HL-60 (cell line): ENCODE measurements around the gene TASP1.

Experiments used
- DNase-seq, 2 experiments: peaks; one replicate each; pipeline ENCODE4 v3.0.0-alpha.2; 2010 to 2020; ENCODE audit warnings: low read depth in 1 of 2, low spot score in 1 of 2
- H3K27ac ChIP-seq: fragments of 250-450 bp; sonication (Bioruptor Pico); replicated peaks from 2 replicates; pipeline ENCODE4 v1.5.1; 2020; ENCODE audit warnings: mild to moderate bottlenecking, moderate library complexity
- H3K27me3 ChIP-seq: fragments of 250-450 bp; sonication (Bioruptor Pico); 2 replicates; pipeline ENCODE4 v1.5.1; 2021; ENCODE audit warnings: mild to moderate bottlenecking, moderate library complexity; ENCODE audit not compliant: insufficient read depth, poor library complexity, severe bottlenecking
- H3K4me3 ChIP-seq: replicated peaks from 2 replicates; pipeline ENCODE4 v1.5.1; 2011; ENCODE audit warnings: mild to moderate bottlenecking, control low read depth, low read length; ENCODE audit not compliant: insufficient read depth
- CTCF ChIP-seq: IDR thresholded peaks from one replicate; pipeline ENCODE4 v1.5.1; 2011; ENCODE audit warnings: low read length, control low read depth, inconsistent platforms; ENCODE audit not compliant: insufficient read depth
- GABPA ChIP-seq: IDR thresholded peaks from 2 replicates; pipeline ENCODE4 v1.6.1; 2012; ENCODE audit warnings: low read depth
- POLR2AphosphoS5 ChIP-seq: IDR thresholded peaks from 2 replicates; pipeline ENCODE4 v1.6.1; 2012; ENCODE audit warnings: low read depth
- SPI1 ChIP-seq: IDR thresholded peaks from 2 replicates; pipeline ENCODE4 v1.6.1; 2012; ENCODE audit warnings: low read depth, mild to moderate bottlenecking, borderline replicate concordance
- TF ChIP-seq, protein P1 (sequence below): IDR thresholded peaks from 2 replicates; pipeline ENCODE4 v1.6.1; 2012; ENCODE audit warnings: low read depth; ENCODE audit not compliant: insufficient replicate concordance

Gene TASP1

GRCh38 chr20:13342469-13343242, 296.1 kb downstream of the TASP1 start:
- DNase-seq: no peak
- no peak overlapping the region for H3K27ac ChIP-seq
- no peaks in the 10 kb centered on the region for H3K27me3 ChIP-seq
- no peak overlapping the region for H3K4me3 ChIP-seq
- TF ChIP-seq, protein P1, sequence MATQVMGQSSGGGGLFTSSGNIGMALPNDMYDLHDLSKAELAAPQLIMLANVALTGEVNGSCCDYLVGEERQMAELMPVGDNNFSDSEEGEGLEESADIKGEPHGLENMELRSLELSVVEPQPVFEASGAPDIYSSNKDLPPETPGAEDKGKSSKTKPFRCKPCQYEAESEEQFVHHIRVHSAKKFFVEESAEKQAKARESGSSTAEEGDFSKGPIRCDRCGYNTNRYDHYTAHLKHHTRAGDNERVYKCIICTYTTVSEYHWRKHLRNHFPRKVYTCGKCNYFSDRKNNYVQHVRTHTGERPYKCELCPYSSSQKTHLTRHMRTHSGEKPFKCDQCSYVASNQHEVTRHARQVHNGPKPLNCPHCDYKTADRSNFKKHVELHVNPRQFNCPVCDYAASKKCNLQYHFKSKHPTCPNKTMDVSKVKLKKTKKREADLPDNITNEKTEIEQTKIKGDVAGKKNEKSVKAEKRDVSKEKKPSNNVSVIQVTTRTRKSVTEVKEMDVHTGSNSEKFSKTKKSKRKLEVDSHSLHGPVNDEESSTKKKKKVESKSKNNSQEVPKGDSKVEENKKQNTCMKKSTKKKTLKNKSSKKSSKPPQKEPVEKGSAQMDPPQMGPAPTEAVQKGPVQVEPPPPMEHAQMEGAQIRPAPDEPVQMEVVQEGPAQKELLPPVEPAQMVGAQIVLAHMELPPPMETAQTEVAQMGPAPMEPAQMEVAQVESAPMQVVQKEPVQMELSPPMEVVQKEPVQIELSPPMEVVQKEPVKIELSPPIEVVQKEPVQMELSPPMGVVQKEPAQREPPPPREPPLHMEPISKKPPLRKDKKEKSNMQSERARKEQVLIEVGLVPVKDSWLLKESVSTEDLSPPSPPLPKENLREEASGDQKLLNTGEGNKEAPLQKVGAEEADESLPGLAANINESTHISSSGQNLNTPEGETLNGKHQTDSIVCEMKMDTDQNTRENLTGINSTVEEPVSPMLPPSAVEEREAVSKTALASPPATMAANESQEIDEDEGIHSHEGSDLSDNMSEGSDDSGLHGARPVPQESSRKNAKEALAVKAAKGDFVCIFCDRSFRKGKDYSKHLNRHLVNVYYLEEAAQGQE: no peak
- no peak for TF ChIP-seq GABPA
- TF ChIP-seq POLR2AphosphoS5: no peak
- no peak for TF ChIP-seq SPI1
- TF ChIP-seq CTCF: no peak

DNA sequence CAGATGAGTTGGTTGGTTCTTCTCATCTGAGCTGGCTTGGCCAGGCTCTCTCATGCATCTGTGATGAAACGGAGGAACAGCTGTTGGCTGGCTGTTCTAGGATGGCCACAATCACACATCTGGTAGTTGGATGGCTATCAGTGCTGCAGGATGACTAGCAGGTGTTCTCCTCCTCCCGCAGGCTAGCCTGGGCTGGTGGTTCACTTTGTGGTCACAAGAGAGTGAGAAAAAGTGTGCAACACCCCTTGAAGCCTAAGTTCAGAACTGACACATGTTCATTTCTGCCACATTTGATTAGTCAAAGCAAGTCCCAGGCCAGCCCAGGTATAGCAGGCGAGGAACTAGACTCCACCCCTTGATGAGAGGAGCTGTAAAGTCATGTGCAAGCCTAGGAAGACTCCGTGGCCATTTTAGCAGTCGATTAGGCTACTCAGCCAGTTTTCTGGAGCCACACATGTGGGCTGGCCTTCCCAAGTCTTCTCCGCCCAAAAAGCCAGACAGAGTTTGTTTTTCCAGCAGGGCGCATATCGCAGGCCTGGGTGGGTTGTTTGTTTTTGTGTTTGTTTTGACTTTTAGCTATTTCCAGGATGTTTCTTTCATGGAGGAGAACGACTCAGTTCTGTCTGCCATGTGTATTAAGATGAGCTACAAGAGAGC, 296.9 kb downstream of the TASP1 start:
- Histone ChIP-seq H3K27ac (no peak overlapping the region), H3K4me3 (no peak overlapping the region), H3K27me3 (no peaks in the 10 kb centered on the region)
- no peak for DNase-seq
- TF ChIP-seq SPI1: no peak
- no peak for TF ChIP-seq CTCF
- TF ChIP-seq POLR2AphosphoS5: no peak
- TF ChIP-seq, protein P1: no peak
- TF ChIP-seq GABPA: no peak

DNA sequence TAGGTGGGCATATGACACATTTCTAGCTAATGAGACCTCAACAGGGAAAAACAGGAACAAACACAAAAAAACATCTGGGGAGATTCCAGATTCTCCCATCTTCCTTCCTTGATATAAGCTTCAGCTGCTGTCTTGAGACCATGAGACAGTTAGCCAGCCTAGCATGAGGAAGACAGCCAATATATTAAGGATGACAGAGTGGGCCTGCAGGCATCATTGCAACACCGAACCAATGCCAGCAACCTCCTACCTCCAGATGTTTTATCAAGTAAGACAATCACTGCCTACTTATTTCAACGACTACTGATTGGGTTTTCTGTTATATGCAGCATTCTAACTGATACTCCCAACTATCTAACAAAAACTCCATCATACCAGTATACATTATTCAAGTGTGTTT, 298.6 kb downstream of the TASP1 start:
- H3K27ac ChIP-seq: no peak overlapping the region
- TF ChIP-seq GABPA (no peak), CTCF (no peak), POLR2AphosphoS5 (no peak), SPI1 (no peak)
- TF ChIP-seq, protein P1: no peak
- no peak overlapping the region for H3K4me3 ChIP-seq
- no peak for DNase-seq
- no peaks in the 10 kb centered on the region for H3K27me3 ChIP-seq
